ENCODE data around the gene USP22. TPM values are rescaled to one million over a fixed set of nuclear protein-coding genes. Genes with fewer than 3 reads are reported as not detected.

Gene USP22
- total RNA-seq, 2 experiments from 2014 or later = 149 to 156 TPM

GRCh38 chr17:21041741-21042457 is 912 bp downstream of the USP22 start:
- peak overlapping the region; percentile 93 for H3K27ac Mint-ChIP-seq
- H3K36me3 Mint-ChIP-seq (ENCODE audit: low read depth) = peaks cover 27% of the 10 kb centered on the region
- ChIA-PET CTCF (interaction anchor here (1.0 kb wide), 1 partner anchor 57 kb away, joined by 3 read pairs; no protein-coding TSS in a partner anchor), POLR2A (interaction anchor here (1.0 to 3.6 kb wide), 11 partner anchors 7 to 244 kb away, joined by 3 to 55 read pairs (median 10); partner anchors contain the start of genes DHRS7B and TMEM11)
- DNase-seq = peak; percentile 79
- peak overlapping the region; percentile 97 for H3K4me3 Mint-ChIP-seq
- peaks cover 42% of the 10 kb centered on the region for H3K4me1 Mint-ChIP-seq
- H3K9me3 Mint-ChIP-seq = no peaks in the 10 kb centered on the region
- no peaks in the 10 kb centered on the region for H3K27me3 Mint-ChIP-seq

DNA sequence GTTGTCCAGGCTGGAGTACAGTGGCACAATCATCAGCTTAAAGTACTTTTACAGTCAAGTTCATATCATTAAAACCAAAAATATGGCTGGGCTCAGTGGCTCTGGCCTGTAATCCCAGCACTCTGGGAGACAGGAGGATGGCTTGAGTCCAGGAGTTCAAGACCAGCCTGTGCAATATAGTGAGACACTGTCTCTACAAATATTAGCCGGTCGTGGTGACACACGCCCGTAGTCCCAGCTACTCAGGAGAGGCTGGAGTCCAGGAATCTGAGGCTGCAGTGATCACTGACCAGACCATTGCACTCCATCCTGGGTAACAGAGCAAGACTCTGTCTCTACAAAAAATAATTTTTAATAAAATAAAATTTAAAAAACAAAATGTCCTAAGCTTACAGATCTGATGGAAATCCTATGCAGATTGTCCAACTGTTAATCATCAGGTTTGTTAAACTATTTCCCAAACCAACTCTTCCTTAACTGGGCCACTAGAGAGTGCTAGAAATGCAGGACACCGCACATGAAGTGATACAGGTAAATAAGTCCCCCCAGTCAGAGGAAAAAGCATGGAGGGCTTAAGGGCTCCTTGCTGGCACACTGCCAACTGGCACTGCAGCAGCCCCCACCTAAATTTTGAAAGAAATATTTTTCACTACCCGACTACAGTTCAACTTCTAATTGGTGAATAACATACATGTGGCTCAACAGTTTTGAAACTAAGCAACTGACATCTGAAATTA is 2.8 kb downstream of the USP22 start:
- POLR2A ChIA-PET = no interaction called here
- H3K27me3 Mint-ChIP-seq = no peaks in the 10 kb centered on the region
- peaks cover 44% of the 10 kb centered on the region for H3K36me3 Mint-ChIP-seq (ENCODE audit: low read depth)
- CTCF ChIA-PET = interaction anchor here (0.6 to 1.3 kb wide), 2 partner anchors 47 to 60 kb away, joined by 4 to 6 read pairs; no protein-coding TSS in a partner anchor
- peak overlapping the region; percentile 97 for H3K4me3 Mint-ChIP-seq
- DNase-seq = peak; percentile 28
- no peaks in the 10 kb centered on the region for H3K9me3 Mint-ChIP-seq
- peak overlapping the region; percentile 93 for H3K27ac Mint-ChIP-seq
- H3K4me1 Mint-ChIP-seq = peaks cover 60% of the 10 kb centered on the region

GRCh38 chr17:21037117-21037803 is 5.6 kb downstream of the USP22 start:
- ChIA-PET POLR2A (interaction anchor here (1.8 kb wide), 1 partner anchor 13 kb away, joined by 4 read pairs; no protein-coding TSS in a partner anchor), CTCF (interaction anchor here (1.0 kb wide), 1 partner anchor 62 kb away, joined by 6 read pairs; no protein-coding TSS in a partner anchor)
- H3K4me1 Mint-ChIP-seq = peaks cover 74% of the 10 kb centered on the region
- H3K4me3 Mint-ChIP-seq = no peak overlapping the region
- no peaks in the 10 kb centered on the region for H3K27me3 Mint-ChIP-seq
- no peaks in the 10 kb centered on the region for H3K9me3 Mint-ChIP-seq
- peak overlapping the region; percentile 28 for H3K27ac Mint-ChIP-seq
- no peak for DNase-seq
- H3K36me3 Mint-ChIP-seq (ENCODE audit: low read depth) = peaks cover 58% of the 10 kb centered on the region

DNA sequence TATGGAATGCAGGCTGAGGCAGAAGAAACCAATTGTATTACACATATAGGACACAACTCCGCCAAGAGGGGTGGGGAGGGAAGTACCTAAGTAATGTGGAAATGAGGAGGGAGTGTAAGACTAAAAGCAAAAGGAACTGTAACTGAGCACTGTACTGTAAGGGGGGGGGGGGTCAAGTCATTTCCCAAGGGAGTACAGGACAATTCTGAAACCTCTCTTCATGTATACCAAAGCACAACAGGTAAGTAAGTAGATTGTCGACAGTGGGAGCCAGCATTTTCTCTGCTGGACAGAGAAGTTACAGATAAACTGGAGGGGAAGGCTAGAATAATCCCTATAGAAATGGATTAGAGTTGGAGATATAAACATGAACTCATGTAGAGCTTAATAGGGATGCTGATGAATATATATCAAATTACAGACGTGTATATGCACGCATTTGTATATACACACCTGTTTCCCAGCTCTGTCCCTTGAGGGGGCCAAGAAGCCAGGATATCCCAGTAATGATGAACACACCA is 6.4 kb downstream of the USP22 start:
- Mint-ChIP-seq H3K4me1 (peaks cover 81% of the 10 kb centered on the region), H3K4me3 (no peak overlapping the region), H3K9me3 (no peaks in the 10 kb centered on the region), H3K27me3 (no peaks in the 10 kb centered on the region), H3K27ac (peak overlapping the region; percentile 93), H3K36me3 (ENCODE audit: low read depth) (peaks cover 56% of the 10 kb centered on the region)
- CTCF ChIA-PET = no interaction called here
- no peak for DNase-seq
- POLR2A ChIA-PET = interaction anchor here (1.8 kb wide), 1 partner anchor 13 kb away, joined by 4 read pairs; no protein-coding TSS in a partner anchor

- Mint-ChIP-seq H3K9me3 (no peaks in the 10 kb centered on the region), H3K36me3 (ENCODE audit: low read depth) (peaks cover 51% of the 10 kb centered on the region), H3K4me1 (peaks cover 83% of the 10 kb centered on the region), H3K27me3 (no peaks in the 10 kb centered on the region), H3K4me3 (peak overlapping the region; percentile 77), H3K27ac (peak overlapping the region; percentile 93)
- ChIA-PET POLR2A (interaction anchor here (1.1 to 3.2 kb wide), 6 partner anchors 8 to 239 kb away, joined by 3 to 53 read pairs (median 8); partner anchors contain the start of genes TMEM11 and USP22), CTCF (interaction anchor here (2.0 to 4.4 kb wide), 2 partner anchors 8 to 64 kb away, joined by 11 to 41 read pairs; partner anchors contain the start of gene USP22)
- DNase-seq = no peak
Measured at GRCh38 chr17:21035406-21035805, 7.4 kb downstream of the USP22 start.

GRCh38 chr17:21034340-21035235 is 8.2 kb downstream of the USP22 start:
- Mint-ChIP-seq H3K4me1 (peaks cover 83% of the 10 kb centered on the region), H3K9me3 (no peaks in the 10 kb centered on the region), H3K4me3 (peak overlapping the region; percentile 77), H3K27ac (peak overlapping the region; percentile 93), H3K27me3 (no peaks in the 10 kb centered on the region), H3K36me3 (ENCODE audit: low read depth) (peaks cover 53% of the 10 kb centered on the region)
- ChIA-PET POLR2A (interaction anchor here (0.7 to 3.2 kb wide), 9 partner anchors 9 to 238 kb away, joined by 3 to 53 read pairs (median 3); partner anchors contain the start of genes TMEM11 and USP22), CTCF (interaction anchor here (1.5 to 4.4 kb wide), 3 partner anchors 9 to 65 kb away, joined by 4 to 41 read pairs (median 11); partner anchors contain the start of gene USP22)
- peak; percentile 70 for DNase-seq

DNA sequence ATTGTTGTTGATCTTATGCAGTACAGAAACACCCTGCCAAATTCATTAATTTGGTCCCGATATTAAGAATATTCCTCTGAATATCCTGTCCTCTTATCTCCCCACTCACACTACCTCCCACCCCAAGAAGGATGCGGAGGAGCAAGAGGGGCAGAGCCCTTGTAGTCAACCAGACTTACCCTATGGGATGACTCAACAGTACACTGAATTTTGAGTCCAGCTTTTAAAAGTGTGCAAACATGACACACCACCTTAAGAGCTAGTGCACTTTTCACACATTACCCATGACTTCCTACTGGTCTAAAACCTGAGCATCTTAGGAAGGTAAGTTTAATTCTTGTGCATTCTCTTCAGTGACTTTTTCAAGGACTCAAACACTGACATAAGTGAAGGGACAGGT is 9.5 kb downstream of the USP22 start:
- peaks cover 58% of the 10 kb centered on the region for H3K36me3 Mint-ChIP-seq (ENCODE audit: low read depth)
- POLR2A ChIA-PET = interaction anchor here (1.8 to 3.2 kb wide), 3 partner anchors 10 to 181 kb away, joined by 8 to 53 read pairs (median 19); partner anchors contain the start of genes TMEM11 and USP22
- no peaks in the 10 kb centered on the region for H3K9me3 Mint-ChIP-seq
- CTCF ChIA-PET = interaction anchor here (0.7 to 4.4 kb wide), 4 partner anchors 10 to 66 kb away, joined by 4 to 41 read pairs (median 8); partner anchors contain the start of gene USP22
- peak overlapping the region; percentile 62 for H3K4me3 Mint-ChIP-seq
- H3K4me1 Mint-ChIP-seq = peaks cover 90% of the 10 kb centered on the region
- peak overlapping the region; percentile 93 for H3K27ac Mint-ChIP-seq
- no peaks in the 10 kb centered on the region for H3K27me3 Mint-ChIP-seq
- DNase-seq = no peak

DNA sequence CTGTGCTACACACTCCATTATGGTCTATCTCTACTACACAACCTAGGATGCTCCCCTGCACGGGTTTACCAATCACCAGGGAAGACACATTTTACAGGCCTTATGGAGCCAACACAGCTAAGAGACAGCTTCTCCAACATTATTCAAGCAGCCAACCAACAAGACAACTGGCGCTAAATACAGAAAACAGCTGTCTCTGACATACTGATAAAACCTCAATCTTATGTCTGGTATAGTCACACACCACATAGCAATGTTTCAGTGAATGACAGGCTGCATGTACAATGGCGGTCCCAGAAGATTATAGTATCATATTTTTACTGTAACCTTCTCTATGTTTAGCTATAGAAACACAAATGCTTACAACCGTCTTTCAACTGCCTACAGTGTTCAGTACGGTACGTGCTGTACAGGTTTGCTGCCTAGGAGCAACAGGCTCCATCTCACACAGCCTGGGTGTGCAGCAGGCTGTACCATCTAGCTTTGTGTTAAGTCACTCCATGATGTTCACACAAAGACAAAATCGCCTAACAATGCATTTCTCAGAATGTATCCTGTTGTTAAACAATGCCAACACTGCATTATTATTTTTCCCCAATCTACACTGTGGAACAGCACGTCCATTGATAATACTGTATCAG is 10.9 kb downstream of the USP22 start:
- peaks cover 59% of the 10 kb centered on the region for H3K36me3 Mint-ChIP-seq (ENCODE audit: low read depth)
- no peak overlapping the region for H3K4me3 Mint-ChIP-seq
- H3K27ac Mint-ChIP-seq = no peak overlapping the region
- peaks cover 85% of the 10 kb centered on the region for H3K4me1 Mint-ChIP-seq
- no peaks in the 10 kb centered on the region for H3K27me3 Mint-ChIP-seq
- no peak for DNase-seq
- ChIA-PET POLR2A (interaction anchor here (1.5 to 1.7 kb wide), 2 partner anchors 11 to 94 kb away, joined by 3 to 10 read pairs; partner anchors contain the start of gene USP22), CTCF (interaction anchor here (1.6 to 4.4 kb wide), 2 partner anchors 12 to 67 kb away, joined by 4 to 41 read pairs; partner anchors contain the start of gene USP22)
- no peaks in the 10 kb centered on the region for H3K9me3 Mint-ChIP-seq

GRCh38 chr17:21030375-21030774 is 12.4 kb downstream of the USP22 start:
- H3K4me3 Mint-ChIP-seq = no peak overlapping the region
- H3K9me3 Mint-ChIP-seq = no peaks in the 10 kb centered on the region
- H3K27me3 Mint-ChIP-seq = no peaks in the 10 kb centered on the region
- ChIA-PET CTCF (no interaction called here), POLR2A (interaction anchor here (1.7 kb wide), 1 partner anchor 13 kb away, joined by 10 read pairs; the partner anchor contains the start of gene USP22)
- no peak for DNase-seq
- peaks cover 75% of the 10 kb centered on the region for H3K4me1 Mint-ChIP-seq
- H3K27ac Mint-ChIP-seq = no peak overlapping the region
- peaks cover 56% of the 10 kb centered on the region for H3K36me3 Mint-ChIP-seq (ENCODE audit: low read depth)

DNA sequence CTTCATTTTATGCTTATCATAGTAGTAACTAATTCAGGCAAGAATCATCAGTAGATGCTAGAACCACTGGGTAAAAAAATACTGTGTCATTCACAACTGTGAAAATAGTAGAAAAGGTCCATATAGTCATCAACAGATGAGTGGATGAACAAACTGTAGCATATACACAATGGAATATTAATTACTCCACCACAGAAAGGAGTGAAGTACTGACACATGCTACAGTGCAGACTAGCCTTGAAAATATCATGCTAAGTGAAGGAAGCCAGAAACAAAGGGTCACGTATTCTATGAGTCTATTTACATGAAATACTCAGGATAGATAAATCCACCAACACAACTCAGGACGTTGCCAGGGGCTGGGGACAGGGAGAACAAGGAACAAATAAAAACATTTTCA is 13.3 kb downstream of the USP22 start:
- no peaks in the 10 kb centered on the region for H3K27me3 Mint-ChIP-seq
- H3K36me3 Mint-ChIP-seq (ENCODE audit: low read depth) = peaks cover 57% of the 10 kb centered on the region
- no peak for DNase-seq
- H3K4me3 Mint-ChIP-seq = no peak overlapping the region
- no peaks in the 10 kb centered on the region for H3K9me3 Mint-ChIP-seq
- POLR2A ChIA-PET = no interaction called here
- H3K27ac Mint-ChIP-seq = peak overlapping the region; percentile 57
- CTCF ChIA-PET = no interaction called here
- H3K4me1 Mint-ChIP-seq = peaks cover 74% of the 10 kb centered on the region

DNA sequence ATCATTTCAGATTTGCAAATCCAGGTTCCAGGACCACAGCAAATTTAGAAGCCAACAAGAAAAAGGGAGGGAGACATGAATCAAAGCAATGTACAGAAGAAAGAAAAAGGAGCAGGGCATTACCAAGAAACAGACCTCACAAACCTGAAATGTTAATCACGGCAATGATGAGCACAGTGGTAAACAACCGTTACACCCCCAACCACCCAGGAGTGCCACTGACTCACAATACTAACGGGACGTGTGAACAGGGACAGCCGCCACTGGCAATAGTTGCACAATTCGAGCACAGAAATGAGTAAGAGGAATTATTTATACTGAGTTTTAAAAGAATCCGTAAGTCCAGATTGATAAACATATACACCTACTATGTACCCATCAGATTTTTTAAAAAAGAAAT is 13.8 kb downstream of the USP22 start:
- H3K27me3 Mint-ChIP-seq = no peaks in the 10 kb centered on the region
- no peak overlapping the region for H3K4me3 Mint-ChIP-seq
- H3K27ac Mint-ChIP-seq = peak overlapping the region; percentile 57
- CTCF ChIA-PET = interaction anchor here (1.6 kb wide), 1 partner anchor 71 kb away, joined by 5 read pairs; no protein-coding TSS in a partner anchor
- peaks cover 60% of the 10 kb centered on the region for H3K36me3 Mint-ChIP-seq (ENCODE audit: low read depth)
- peaks cover 74% of the 10 kb centered on the region for H3K4me1 Mint-ChIP-seq
- DNase-seq = peak; percentile 42
- POLR2A ChIA-PET = interaction anchor here (1.1 kb wide), 1 partner anchor 14 kb away, joined by 3 read pairs; the partner anchor contains the start of gene USP22
- no peaks in the 10 kb centered on the region for H3K9me3 Mint-ChIP-seq
